SU-DHL-6 (cell line): ENCODE data around the gene LIMD2.

Source experiments
- CTCF ChIP-seq: fragments of 200-600 bp; sonication (generic); IDR thresholded peaks from one replicate; pipeline ENCODE4 v1.5.1; 2017; ENCODE audit warnings: antibody characterized with exemption, mild to moderate bottlenecking, low read length, moderate library complexity; ENCODE audit not compliant: insufficient read depth, poor library complexity, severe bottlenecking
- EZH2phosphoT487 ChIP-seq: fragments of 200-600 bp; sonication (generic), shearing (Covaris generic); conservative IDR thresholded peaks from 2 replicates; pipeline ENCODE4 v1.6.1; 2018; ENCODE audit warnings: mild to moderate bottlenecking, antibody characterized with exemption, low read length, moderate library complexity, mixed read lengths

- TF ChIP-seq CTCF (no peak), EZH2phosphoT487 (no peak)
These were observed 23.3 kb downstream of the LIMD2 start for GRCh38 chr17:63676584-63676983.
